HG02943 (cell line): Measurements from ENCODE around the gene SCYL2.
"Not testable (repeated sequence)": the region's sequence is repeated elsewhere in the genome, so short reads cannot be mapped to it uniquely, and the experiment has no call there.

Experiments
- ATAC-seq: cut with Tn5 transposase; IDR thresholded peaks from one replicate; pipeline ENCODE4 v1.9.1; 2021; ENCODE audit warnings: mild to moderate bottlenecking, low read depth, moderate library complexity; ENCODE audit not compliant: unreplicated experiment

Gene SCYL2

GRCh38 chr12:100266835-100267602 is at the start of gene SCYL2, which contains the start of gene DEPDC4:
Gene SCYL2, plus strand, starts transcription at chr12:100267177. Its CDS starts 15,794 bp downstream, at chr12:100282971.
Gene DEPDC4, minus strand, starts transcription at chr12:100267079. Its CDS starts 3 bp downstream, at chr12:100267076.
- peak; percentile 92 for ATAC-seq

- ATAC-seq: no peak
Observed at GRCh38 chr12:100219328-100220109, 47.5 kb upstream of the SCYL2 start.

GRCh38 chr12:100221523-100221922 is 45.5 kb upstream of the SCYL2 start:
- ATAC-seq: no peak

GRCh38 chr12:100222173-100222572 is 44.8 kb upstream of the SCYL2 start:
- ATAC-seq: not testable (repeated sequence)

GRCh38 chr12:100225491-100225890 is 41.5 kb upstream of the SCYL2 start:
- ATAC-seq: no peak

- no peak for ATAC-seq
Observed at GRCh38 chr12:100229036-100229635, 37.8 kb upstream of the SCYL2 start.

GRCh38 chr12:100229876-100230275 is 37.1 kb upstream of the SCYL2 start:
- no peak for ATAC-seq

- not testable (repeated sequence) for ATAC-seq
Observed at GRCh38 chr12:100231873-100232272, 35.1 kb upstream of the SCYL2 start.

GRCh38 chr12:100234166-100234565 is 32.8 kb upstream of the SCYL2 start:
- no peak for ATAC-seq

- ATAC-seq: no peak
Observed at GRCh38 chr12:100234591-100235304, 32.2 kb upstream of the SCYL2 start.

- no peak for ATAC-seq
Observed at GRCh38 chr12:100238801-100239200, 28.2 kb upstream of the SCYL2 start.

- no peak for ATAC-seq
Observed at GRCh38 chr12:100239589-100239988, 27.4 kb upstream of the SCYL2 start.

- no peak for ATAC-seq
Observed at GRCh38 chr12:100243137-100243536, 23.8 kb upstream of the SCYL2 start.

- no peak for ATAC-seq
Observed at GRCh38 chr12:100247765-100248164, 19.2 kb upstream of the SCYL2 start.

- ATAC-seq: no peak
Observed at GRCh38 chr12:100248886-100249285, 18.1 kb upstream of the SCYL2 start.

GRCh38 chr12:100249941-100250340 is 17.0 kb upstream of the SCYL2 start:
- ATAC-seq: no peak

- no peak for ATAC-seq
Observed at GRCh38 chr12:100251917-100252316, 15.1 kb upstream of the SCYL2 start.

- ATAC-seq: no peak
Observed at GRCh38 chr12:100253437-100253836, 13.5 kb upstream of the SCYL2 start.

- ATAC-seq: no peak
Observed at GRCh38 chr12:100254876-100255275, 12.1 kb upstream of the SCYL2 start.

GRCh38 chr12:100258127-100258526 is 8.8 kb upstream of the SCYL2 start:
- ATAC-seq: no peak

GRCh38 chr12:100263131-100263530 is 3.8 kb upstream of the SCYL2 start:
- no peak for ATAC-seq
